Thyroid gland (tissue), 4 donors: Measurements from ENCODE around the gene PPP1R8. TPM values are rescaled to one million over a fixed set of nuclear protein-coding genes. Genes with fewer than 3 reads are reported as not detected.
A peak's percentile ranks its signal among the peaks of the same experiment; 100 is the strongest.

Experiments
- small RNA-seq: library from RNA; depleted of rRNA; stranded (forward); fragments of <200 nt; gene quantifications from one replicate; pipeline ENCODE3, GENCODE V24; 2016
- total RNA-seq, 4 donors: library from RNA; depleted of rRNA; stranded (reverse); fragments of >200 nt; gene quantifications; one replicate each; pipeline ENCODE4 v1.2.3, GENCODE V29; 2016

PPP1R8 gene
- total RNA-seq, 4 donors from 2014 or later: 29.2 to 34.8 (median 33.1) TPM

Small RNA genes lying within 50 kb of the gene (small RNA-seq; reads per million reads assigned to genes)
- gene RNU6-1245P (not detected), gene SCARNA1 (319 reads per million, percentile 98 among the genes with 10 or more reads in this experiment)

Other genes with a start within 250 kb of the PPP1R8 start
- 10 to 100 TPM; 25.5 to 91.4 (median 47.8) TPM for gene AHDC1, start 226.6 kb upstream of the PPP1R8 start, total RNA-seq
- 1 to 10 TPM; 4.6 to 7.1 (median 6.4) TPM for gene FGR, start 195.6 kb upstream of the PPP1R8 start, total RNA-seq
- gene IFI6, start 158.6 kb upstream of the PPP1R8 start, total RNA-seq: 100 to 1,000 TPM; 120 to 174 (median 150) TPM
- 10 to 100 TPM; 23.7 to 32.6 (median 30.7) TPM for gene FAM76A, start 104.8 kb upstream of the PPP1R8 start, total RNA-seq
- gene STX12, start 57.6 kb upstream of the PPP1R8 start, total RNA-seq: 100 to 1,000 TPM; 169 to 265 (median 221) TPM
- 10 to 100 TPM; 20.1 to 36.0 (median 25.0) TPM for gene THEMIS2, start 41.8 kb downstream of the PPP1R8 start, total RNA-seq
- 10 to 100 TPM; 42.4 to 70.5 (median 60.4) TPM for gene RPA2, start 83.8 kb downstream of the PPP1R8 start, total RNA-seq
- 10 to 100 TPM; 22.3 to 37.8 (median 26.9) TPM for gene SMPDL3B, start 104.2 kb downstream of the PPP1R8 start, total RNA-seq
- 10 to 100 TPM in 3 of 4 donors, 1 to 10 TPM in 1; 8.3 to 14.3 (median 11.3) TPM for gene XKR8, start 129.2 kb downstream of the PPP1R8 start, total RNA-seq